WERI-Rb-1 (cell line): ENCODE measurements around the gene PLEKHG7.

Experiments
- DNase-seq: peaks from one replicate; pipeline ENCODE4 v3.0.0-alpha.2; 2020
- H3K27ac ChIP-seq: fragments of 250-450 bp; sonication (Bioruptor Pico); 2 replicates; pipeline ENCODE4 v1.5.1; 2020; ENCODE audit warnings: mild to moderate bottlenecking, moderate library complexity
- H3K27me3 ChIP-seq: fragments of 250-450 bp; sonication (Bioruptor Pico); 2 replicates; pipeline ENCODE4 v1.5.1; 2021; ENCODE audit warnings: mild to moderate bottlenecking, low read depth, moderate library complexity; ENCODE audit not compliant: insufficient read depth, severe bottlenecking
- H3K36me3 ChIP-seq: fragments of 250-450 bp; sonication (Bioruptor Pico); 2 replicates; pipeline ENCODE4 v1.5.1; 2020; ENCODE audit warnings: mild to moderate bottlenecking, moderate library complexity
- H3K4me3 ChIP-seq: 2 replicates; pipeline ENCODE4 v1.5.1; 2011; ENCODE audit warnings: low read depth, mild to moderate bottlenecking, control low read depth, low read length
- H3K9me3 ChIP-seq: fragments of 250-450 bp; sonication (Bioruptor Pico); 2 replicates; pipeline ENCODE4 v1.5.1; 2021; ENCODE audit warnings: mild to moderate bottlenecking, moderate library complexity; ENCODE audit not compliant: severe bottlenecking
- CTCF ChIP-seq: IDR thresholded peaks from 2 replicates; pipeline ENCODE4 v1.5.1; 2011; ENCODE audit warnings: low read depth, mild to moderate bottlenecking, control low read depth, inconsistent platforms, low read length

Gene PLEKHG7

GRCh38 chr12:92717202-92717601 lies 14.4 kb downstream of the PLEKHG7 start:
- Histone ChIP-seq H3K4me3 (no peak overlapping the region), H3K9me3 (no peaks in the 10 kb centered on the region), H3K27ac (no peak overlapping the region), H3K27me3 (no peaks in the 10 kb centered on the region), H3K36me3 (no peaks in the 10 kb centered on the region)
- peak; percentile 55 for TF ChIP-seq CTCF
- peak; percentile 18 for DNase-seq

GRCh38 chr12:92718483-92718990 lies 15.7 kb downstream of the PLEKHG7 start:
- Histone ChIP-seq H3K27ac (no peak overlapping the region), H3K27me3 (no peaks in the 10 kb centered on the region), H3K36me3 (no peaks in the 10 kb centered on the region), H3K9me3 (no peaks in the 10 kb centered on the region), H3K4me3 (no peak overlapping the region)
- DNase-seq: no peak
- no peak for TF ChIP-seq CTCF

GRCh38 chr12:92719674-92720073 lies 16.9 kb downstream of the PLEKHG7 start:
- no peak for TF ChIP-seq CTCF
- H3K4me3 ChIP-seq: no peak overlapping the region
- H3K9me3 ChIP-seq: peaks cover 5% of the 10 kb centered on the region
- DNase-seq: no peak
- no peaks in the 10 kb centered on the region for H3K27me3 ChIP-seq
- H3K36me3 ChIP-seq: no peaks in the 10 kb centered on the region
- H3K27ac ChIP-seq: no peak overlapping the region

GRCh38 chr12:92721130-92721529 lies 18.3 kb downstream of the PLEKHG7 start:
- Histone ChIP-seq H3K36me3 (no peaks in the 10 kb centered on the region), H3K4me3 (no peak overlapping the region), H3K9me3 (peaks cover 6% of the 10 kb centered on the region), H3K27ac (no peak overlapping the region), H3K27me3 (no peaks in the 10 kb centered on the region)
- DNase-seq: no peak
- no peak for TF ChIP-seq CTCF

- no peak for TF ChIP-seq CTCF
- H3K27me3 ChIP-seq: no peaks in the 10 kb centered on the region
- H3K4me3 ChIP-seq: no peak overlapping the region
- no peak for DNase-seq
- no peaks in the 10 kb centered on the region for H3K36me3 ChIP-seq
- no peak overlapping the region for H3K27ac ChIP-seq
- H3K9me3 ChIP-seq: peaks cover 6% of the 10 kb centered on the region
These were observed 18.9 kb downstream of the PLEKHG7 start for GRCh38 chr12:92721656-92722055.

GRCh38 chr12:92722897-92723296 lies 20.1 kb downstream of the PLEKHG7 start:
- H3K27ac ChIP-seq: no peak overlapping the region
- H3K9me3 ChIP-seq: peaks cover 6% of the 10 kb centered on the region
- H3K4me3 ChIP-seq: no peak overlapping the region
- H3K27me3 ChIP-seq: no peaks in the 10 kb centered on the region
- DNase-seq: no peak
- TF ChIP-seq CTCF: no peak
- no peaks in the 10 kb centered on the region for H3K36me3 ChIP-seq
